ENCODE data around the gene PDGFC. TPM values are rescaled to one million over a fixed set of nuclear protein-coding genes. Genes with fewer than 3 reads are reported as not detected.
A peak's percentile ranks its signal among the peaks of the same experiment; 100 is the strongest.

Gene PDGFC
- 1 to 10 TPM; 3.9 to 8.3 TPM for total RNA-seq

GRCh38 chr4:156971676-156972378 lies at the start of gene PDGFC:
Gene PDGFC, minus strand, starts transcription at chr4:156971799. Its CDS starts 896 bp downstream, at chr4:156970903.
- DNase-seq, result peak; percentile 67
- Histone ChIP-seq H3K27ac (peak within 1 kb of the TSS; percentile 53), H3K9me3 (no peaks in the 10 kb centered on the region), H3K9ac (ENCODE audit: low read depth in 2 of 2, low read length in 2 of 2) (peak within 1 kb of the TSS in 1 of 2 donors; percentile 63), H3K4me3 (peak within 1 kb of the TSS; percentile 53), H3K4me1 (no peaks in the 10 kb centered on the region), H3K27me3 (no peaks in the 10 kb centered on the region), H3K36me3 (no peaks in the 10 kb centered on the region)
- TF ChIP-seq, protein P1, sequence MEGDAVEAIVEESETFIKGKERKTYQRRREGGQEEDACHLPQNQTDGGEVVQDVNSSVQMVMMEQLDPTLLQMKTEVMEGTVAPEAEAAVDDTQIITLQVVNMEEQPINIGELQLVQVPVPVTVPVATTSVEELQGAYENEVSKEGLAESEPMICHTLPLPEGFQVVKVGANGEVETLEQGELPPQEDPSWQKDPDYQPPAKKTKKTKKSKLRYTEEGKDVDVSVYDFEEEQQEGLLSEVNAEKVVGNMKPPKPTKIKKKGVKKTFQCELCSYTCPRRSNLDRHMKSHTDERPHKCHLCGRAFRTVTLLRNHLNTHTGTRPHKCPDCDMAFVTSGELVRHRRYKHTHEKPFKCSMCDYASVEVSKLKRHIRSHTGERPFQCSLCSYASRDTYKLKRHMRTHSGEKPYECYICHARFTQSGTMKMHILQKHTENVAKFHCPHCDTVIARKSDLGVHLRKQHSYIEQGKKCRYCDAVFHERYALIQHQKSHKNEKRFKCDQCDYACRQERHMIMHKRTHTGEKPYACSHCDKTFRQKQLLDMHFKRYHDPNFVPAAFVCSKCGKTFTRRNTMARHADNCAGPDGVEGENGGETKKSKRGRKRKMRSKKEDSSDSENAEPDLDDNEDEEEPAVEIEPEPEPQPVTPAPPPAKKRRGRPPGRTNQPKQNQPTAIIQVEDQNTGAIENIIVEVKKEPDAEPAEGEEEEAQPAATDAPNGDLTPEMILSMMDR (IDR thresholded peaks at IDR 0.05), result peak; percentile 21
- intact Hi-C loops (cut with DNase I), result no loop called here

GRCh38 chr4:157020882-157021281 lies 49.3 kb upstream of the PDGFC start:
- H3K4me1 ChIP-seq, result no peaks in the 10 kb centered on the region
- no peak for DNase-seq
- no peak overlapping the region for H3K27ac ChIP-seq
- H3K9me3 ChIP-seq, result no peaks in the 10 kb centered on the region
- H3K9ac ChIP-seq (ENCODE audit: low read depth in 2 of 2, low read length in 2 of 2), result no peak overlapping the region
- TF ChIP-seq, protein P1 (IDR thresholded peaks at IDR 0.05), result no peak
- no peaks in the 10 kb centered on the region for H3K27me3 ChIP-seq
- no peaks in the 10 kb centered on the region for H3K36me3 ChIP-seq
- intact Hi-C loops (cut with DNase I), result no loop called here
- H3K4me3 ChIP-seq, result no peak overlapping the region

GRCh38 chr4:157018920-157019490 lies 47.4 kb upstream of the PDGFC start:
- H3K4me1 ChIP-seq, result no peaks in the 10 kb centered on the region
- no peak overlapping the region for H3K27ac ChIP-seq
- H3K9ac ChIP-seq (ENCODE audit: low read depth in 2 of 2, low read length in 2 of 2), result no peak overlapping the region
- no peaks in the 10 kb centered on the region for H3K27me3 ChIP-seq
- TF ChIP-seq, protein P1 (IDR thresholded peaks at IDR 0.05), result no peak
- no peak for DNase-seq
- no peaks in the 10 kb centered on the region for H3K36me3 ChIP-seq
- no peaks in the 10 kb centered on the region for H3K9me3 ChIP-seq
- intact Hi-C loops (cut with DNase I), result no loop called here
- no peak overlapping the region for H3K4me3 ChIP-seq

DNA sequence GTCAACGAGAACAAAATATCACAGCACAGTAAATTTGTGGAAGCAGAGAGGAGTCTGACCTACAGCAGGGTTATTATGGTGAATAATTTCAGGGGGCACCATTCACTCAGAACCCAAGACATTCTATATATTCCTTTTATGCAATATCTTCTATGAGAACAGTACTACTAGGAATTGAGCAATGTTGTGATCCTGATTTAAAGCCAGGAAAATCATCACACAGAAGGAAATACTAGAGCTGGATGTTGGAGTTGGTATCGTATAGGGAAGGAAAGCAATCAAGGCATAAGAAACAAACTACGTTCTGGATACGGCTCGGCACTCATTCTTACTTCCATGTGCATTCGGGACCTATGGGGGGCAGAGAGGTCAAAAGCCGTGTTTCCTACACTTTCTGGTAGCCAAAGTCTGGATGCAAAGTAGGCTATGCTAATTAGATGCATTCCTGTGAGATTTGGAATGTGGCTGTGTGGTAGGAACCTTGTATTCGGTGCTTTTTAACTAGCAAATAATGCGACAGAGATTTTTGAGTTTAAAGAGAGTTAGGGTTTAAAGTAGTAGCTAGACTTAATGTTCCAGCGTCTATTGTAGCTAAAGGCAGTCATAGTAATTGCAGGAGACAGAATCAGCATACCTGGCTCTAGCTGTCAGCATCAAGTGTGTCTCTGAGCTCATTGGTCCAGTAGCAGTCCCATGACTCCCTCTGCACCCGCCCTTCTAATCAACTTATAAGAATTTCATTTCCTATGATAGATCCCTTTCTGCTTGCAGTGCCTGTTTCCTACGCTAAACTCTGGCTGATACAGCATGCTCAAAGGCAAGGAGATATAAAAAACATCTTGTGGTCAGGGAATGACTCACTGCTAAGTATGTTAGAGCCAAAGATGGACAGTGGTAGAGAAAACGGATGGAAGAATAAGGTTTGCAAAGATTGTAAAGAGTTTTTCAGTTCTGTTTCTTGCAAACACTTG lies 43.3 kb upstream of the PDGFC start:
- H3K4me1 ChIP-seq, result no peaks in the 10 kb centered on the region
- H3K36me3 ChIP-seq, result no peaks in the 10 kb centered on the region
- H3K9ac ChIP-seq (ENCODE audit: low read depth in 2 of 2, low read length in 2 of 2), result no peak overlapping the region
- no peak overlapping the region for H3K4me3 ChIP-seq
- no peaks in the 10 kb centered on the region for H3K27me3 ChIP-seq
- H3K9me3 ChIP-seq, result no peaks in the 10 kb centered on the region
- H3K27ac ChIP-seq, result no peak overlapping the region
- DNase-seq, result no peak
- intact Hi-C loops (cut with DNase I), result no loop called here
- TF ChIP-seq, protein P1 (IDR thresholded peaks at IDR 0.05), result no peak

- Histone ChIP-seq H3K4me1 (no peaks in the 10 kb centered on the region), H3K9ac (ENCODE audit: low read depth in 2 of 2, low read length in 2 of 2) (no peak overlapping the region), H3K4me3 (no peak overlapping the region), H3K27me3 (no peaks in the 10 kb centered on the region), H3K27ac (no peak overlapping the region), H3K36me3 (no peaks in the 10 kb centered on the region), H3K9me3 (no peaks in the 10 kb centered on the region)
- no peak for DNase-seq
- intact Hi-C loops (cut with DNase I), result no loop called here
- TF ChIP-seq, protein P1 (IDR thresholded peaks at IDR 0.05), result no peak
These were observed 42.1 kb upstream of the PDGFC start for GRCh38 chr4:157013656-157014055.

Measured in colonic mucosa (tissue), 4 donors.